Left hindlimb (tissue), 1 donor: ENCODE data around the gene CACNB1.
A peak's percentile ranks its signal among the peaks of the same experiment; 100 is the strongest.

Experiments used
- DNase-seq: peaks from one replicate; pipeline ENCODE4 v3.0.0-alpha.2; 2018

The CACNB1 gene

GRCh38 chr17:39197380-39198185 is at the start of gene CACNB1:
CACNB1 (minus strand) TSS chr17:39197669; CDS start chr17:39197495, 174 bp downstream.
- DNase-seq: peak; percentile 90

DNA sequence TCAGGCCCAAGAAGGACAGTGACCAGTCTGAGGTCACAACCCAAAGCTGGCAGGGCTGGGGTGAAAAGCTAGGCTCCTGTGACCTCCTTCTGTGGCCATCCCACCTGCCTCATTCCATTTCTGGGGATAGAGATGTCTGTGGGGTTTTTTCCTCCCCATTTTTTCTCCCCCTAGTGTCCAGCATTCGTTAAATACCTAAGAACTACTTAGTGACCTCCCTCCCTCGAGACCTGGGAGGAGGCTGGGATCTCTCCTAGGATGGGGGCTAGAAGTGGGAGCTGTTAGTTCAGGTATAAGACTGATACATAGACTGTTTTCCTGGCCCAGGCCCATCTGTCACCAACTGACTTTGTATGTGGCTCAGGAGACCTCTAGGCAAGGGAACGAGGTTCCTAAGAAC is 48.8 kb upstream of the CACNB1 start:
- DNase-seq: no peak

GRCh38 chr17:39244600-39245570 is 47.4 kb upstream of the CACNB1 start:
- DNase-seq: peak; percentile 86

- no peak for DNase-seq
Observed at GRCh38 chr17:39244016-39244599, 46.6 kb upstream of the CACNB1 start.

DNA sequence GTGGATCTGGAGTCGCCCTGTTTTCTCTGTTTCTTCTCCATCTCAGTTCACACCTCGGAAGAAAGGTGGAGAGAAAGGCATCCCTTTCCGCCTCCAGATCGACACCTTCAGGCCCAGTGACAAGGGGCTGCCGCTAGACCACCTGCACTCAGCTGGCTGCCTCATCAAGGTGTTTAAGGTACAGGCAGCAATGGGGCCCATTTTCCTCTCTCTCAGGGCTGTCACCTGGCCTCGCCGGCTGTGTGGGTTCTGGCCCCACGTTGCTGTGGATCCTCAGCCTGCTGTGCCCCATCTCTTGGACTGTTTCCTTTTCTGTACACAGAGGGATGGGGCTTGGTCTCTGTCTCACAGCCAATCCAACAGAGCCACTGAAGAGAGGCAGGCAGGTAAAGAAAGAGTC is 45.7 kb upstream of the CACNB1 start:
- no peak for DNase-seq

- DNase-seq: no peak
Observed at GRCh38 chr17:39240631-39241030, 43.2 kb upstream of the CACNB1 start.

DNA sequence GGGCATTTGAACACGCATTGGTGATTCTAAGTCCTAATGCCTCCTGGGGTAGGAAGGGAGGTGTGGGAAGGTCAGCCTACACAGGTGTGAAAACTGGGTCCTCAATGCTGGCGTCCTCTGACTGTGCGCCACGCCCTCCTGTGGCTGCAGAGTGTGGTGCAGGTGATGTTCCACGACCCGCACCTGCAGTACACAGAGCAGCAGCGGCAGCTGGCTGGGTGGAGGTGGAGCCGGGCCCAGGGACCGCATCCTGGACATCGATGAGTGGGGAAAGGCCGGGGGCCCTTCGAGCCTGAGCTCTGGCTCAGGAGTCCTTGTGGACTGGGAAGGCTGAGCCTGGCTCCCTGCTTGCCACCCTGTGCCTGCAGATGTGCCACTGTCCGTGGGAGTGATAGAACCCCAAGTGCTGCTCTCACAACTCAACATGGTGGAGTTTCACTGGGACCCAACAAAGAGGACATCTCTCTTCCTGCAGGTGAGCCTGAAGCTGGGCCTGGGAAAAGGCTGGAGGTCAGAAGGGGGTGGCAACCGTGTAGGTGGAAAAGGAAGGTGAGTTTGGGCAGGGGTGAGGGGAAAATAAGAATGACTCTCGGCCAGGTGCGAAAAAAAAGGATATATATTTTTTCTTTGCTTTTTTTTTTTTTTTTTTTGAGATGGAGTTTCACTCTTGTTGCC is 42.3 kb upstream of the CACNB1 start:
- no peak for DNase-seq

- no peak for DNase-seq
Observed at GRCh38 chr17:39238311-39238972, 41.0 kb upstream of the CACNB1 start.

DNA sequence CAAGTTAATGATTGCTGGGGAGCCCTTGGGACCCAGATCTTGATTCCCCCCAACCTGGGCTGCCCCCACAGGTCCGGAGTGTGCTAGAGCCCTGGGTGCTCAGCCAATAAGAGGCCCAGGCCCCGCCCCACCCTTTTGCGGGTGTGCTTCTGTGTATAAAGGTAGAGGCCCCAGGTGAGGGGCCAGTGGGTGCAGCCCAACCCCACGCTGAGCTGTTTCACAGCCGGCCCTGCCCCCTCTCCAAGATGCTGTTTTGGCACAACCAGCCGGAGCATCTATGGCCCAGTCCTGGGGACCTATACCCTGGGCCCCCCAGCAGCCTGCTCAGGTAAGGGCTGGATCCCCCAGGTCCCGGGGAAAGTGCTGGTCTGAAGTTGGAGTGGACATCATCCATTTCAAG is 40.1 kb upstream of the CACNB1 start:
- DNase-seq: no peak

- no peak for DNase-seq
Observed at GRCh38 chr17:39236981-39237441, 39.5 kb upstream of the CACNB1 start.

DNA sequence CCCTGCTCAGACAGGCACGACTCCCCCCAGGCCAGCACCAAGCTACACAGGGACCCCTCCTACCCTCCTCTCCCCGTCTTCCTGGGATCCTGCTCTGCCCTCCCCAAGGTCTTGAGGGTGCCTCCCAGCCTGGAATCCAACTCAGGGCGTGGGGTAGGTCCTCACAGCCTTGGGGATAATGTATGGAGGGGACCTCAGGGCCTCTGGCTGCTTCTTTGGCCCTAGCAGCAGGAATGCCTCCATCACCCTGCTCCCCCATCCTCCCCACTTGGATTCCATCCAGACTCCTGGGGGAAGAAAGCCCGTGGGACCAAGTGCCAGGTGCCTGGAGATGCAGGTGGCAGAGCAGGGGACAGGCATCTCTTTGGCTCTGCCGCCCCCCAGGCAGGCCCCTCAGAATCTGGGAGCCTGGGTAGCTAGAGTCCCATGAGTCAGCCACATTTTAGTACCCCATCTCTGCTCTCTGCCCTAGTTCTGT is 39.0 kb upstream of the CACNB1 start:
- DNase-seq: no peak

DNA sequence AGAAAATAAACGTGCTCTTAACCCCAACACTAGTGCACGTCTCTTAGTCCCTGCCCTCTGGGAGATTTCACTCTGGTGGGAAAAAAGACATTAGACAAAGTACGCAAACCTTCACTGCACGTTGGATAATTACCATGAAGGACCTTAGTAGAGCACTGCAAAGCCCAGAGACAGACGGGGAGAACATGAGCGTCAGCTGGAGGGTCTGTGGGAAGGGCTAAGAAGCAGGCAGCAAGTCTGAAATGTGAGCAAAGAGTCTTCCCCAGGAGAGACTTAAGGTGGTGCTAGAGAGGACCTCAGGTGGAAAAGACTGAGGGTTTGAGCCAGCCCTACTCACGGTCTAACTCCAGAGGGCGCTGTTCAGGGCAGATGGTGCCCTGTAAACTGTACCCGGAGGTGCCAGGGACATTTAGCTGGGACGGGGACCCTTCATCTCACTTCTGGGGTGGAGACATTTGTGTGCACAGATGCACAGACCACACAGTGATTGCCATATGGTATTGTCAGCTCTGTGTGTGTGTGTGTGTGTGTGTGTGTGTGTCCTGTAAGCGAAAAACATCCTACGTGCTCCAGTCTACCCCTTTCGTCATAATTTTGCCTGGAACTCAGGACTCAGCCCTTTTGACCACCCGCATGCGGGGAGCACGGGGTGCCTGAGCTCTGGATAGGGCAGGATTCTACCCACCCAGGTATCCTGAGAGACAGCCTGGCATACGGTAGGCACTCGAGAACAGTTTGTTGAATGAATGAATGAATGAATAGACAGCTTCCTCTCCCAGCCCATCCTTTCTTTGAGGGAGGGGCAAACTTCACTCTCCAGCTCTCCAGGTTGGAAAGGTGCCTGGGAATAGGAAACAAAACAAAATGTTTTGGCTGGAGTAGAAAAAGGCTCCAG is 38.3 kb upstream of the CACNB1 start:
- DNase-seq: no peak

DNA sequence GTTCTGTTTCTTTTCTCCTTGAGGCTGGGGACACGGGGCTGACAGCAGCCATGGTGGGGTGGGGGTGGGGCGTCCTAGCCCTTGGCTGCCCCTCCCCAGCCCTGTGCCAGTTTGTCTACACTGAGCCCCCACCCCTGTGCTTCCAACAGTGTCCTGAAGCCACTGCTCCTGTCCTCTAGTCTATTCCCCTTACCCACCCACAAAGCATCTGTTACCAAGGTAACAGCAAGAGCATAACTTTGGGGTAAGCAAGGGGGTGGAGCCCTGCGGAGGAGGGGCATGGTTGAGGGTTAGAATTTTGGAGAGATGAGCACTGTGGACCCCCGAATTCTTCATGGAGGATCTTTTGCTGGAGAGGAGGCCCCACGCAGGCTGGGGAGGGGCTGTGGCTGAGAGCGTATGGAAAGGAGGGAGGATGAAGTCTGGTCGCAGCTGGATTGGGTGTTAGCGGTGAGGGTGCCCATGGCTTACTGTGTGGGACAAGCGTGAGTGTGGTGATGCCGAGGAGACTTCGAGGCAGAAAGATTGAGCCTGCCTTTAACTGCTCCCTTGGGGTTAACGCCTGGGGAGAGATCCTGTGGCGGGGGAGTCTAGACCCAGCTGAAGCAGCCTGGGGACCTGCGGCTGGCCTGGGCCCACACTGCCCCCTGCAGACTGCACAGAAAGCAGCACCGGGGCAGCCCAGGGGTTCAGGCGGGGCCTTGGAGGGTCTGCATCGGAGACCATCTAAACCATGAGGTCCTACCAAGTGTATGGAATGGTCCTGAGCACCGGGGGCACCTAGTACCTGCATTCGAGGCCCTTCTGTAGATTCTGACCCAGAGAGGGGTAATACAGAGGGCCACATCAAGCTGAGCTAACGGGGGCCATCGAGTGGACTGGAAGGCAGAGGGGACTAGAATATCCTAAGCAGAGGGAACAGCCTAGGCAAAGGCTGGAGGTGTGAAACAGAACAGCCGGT is 34.4 kb upstream of the CACNB1 start:
- DNase-seq: no peak

- DNase-seq: no peak
Observed at GRCh38 chr17:39231091-39231561, 33.7 kb upstream of the CACNB1 start.

DNA sequence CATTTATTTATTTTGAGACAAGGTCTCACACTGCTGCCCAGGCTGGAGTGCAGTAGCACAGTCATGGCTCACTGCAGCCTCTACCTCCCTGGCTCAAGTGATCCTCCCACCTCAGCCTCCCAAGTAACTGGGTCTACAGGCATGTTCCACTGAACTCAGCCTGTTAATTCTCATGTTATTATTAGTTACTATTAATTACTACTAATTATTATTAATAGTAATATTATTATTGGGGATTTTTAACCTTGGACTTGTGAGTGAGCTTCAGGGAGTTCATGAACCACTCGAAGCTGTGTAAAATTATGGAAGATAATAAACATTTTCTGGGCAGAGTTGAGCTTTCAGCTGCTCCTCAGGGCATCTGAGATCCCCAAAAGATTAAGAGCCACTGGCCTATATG is 32.9 kb upstream of the CACNB1 start:
- DNase-seq: no peak

- DNase-seq: no peak
Observed at GRCh38 chr17:39229274-39229913, 31.9 kb upstream of the CACNB1 start.

- no peak for DNase-seq
Observed at GRCh38 chr17:39227364-39227919, 30.0 kb upstream of the CACNB1 start.

GRCh38 chr17:39225959-39226683 is 28.7 kb upstream of the CACNB1 start:
- peak; percentile 90 for DNase-seq
